Activated naive CD4-positive, alpha-beta T cell treated with anti-CD3 and anti-CD28 coated beads, Interleukin-2, amount 50 U/mL, for 24 hours (primary cell): Measurements from ENCODE around the gene ADAM15.

Experiments
- H3K27ac Mint-ChIP-seq: one replicate; pipeline ENCODE4 v1.8.0; 2021; ENCODE audit warnings: mild to moderate bottlenecking, mixed read lengths
- H3K27me3 Mint-ChIP-seq: one replicate; pipeline ENCODE4 v1.8.0; 2021; ENCODE audit warnings: mixed read lengths
- H3K36me3 Mint-ChIP-seq: one replicate; pipeline ENCODE4 v1.8.0; 2021; ENCODE audit warnings: mixed read lengths
- H3K4me1 Mint-ChIP-seq: one replicate; pipeline ENCODE4 v1.8.0; 2021; ENCODE audit warnings: mixed read lengths
- H3K4me3 Mint-ChIP-seq: one replicate; pipeline ENCODE4 v1.8.0; 2021; ENCODE audit warnings: mild to moderate bottlenecking, mixed read lengths
- H3K9me3 Mint-ChIP-seq: one replicate; pipeline ENCODE4 v1.8.0; 2021; ENCODE audit warnings: mixed read lengths

Gene ADAM15

DNA sequence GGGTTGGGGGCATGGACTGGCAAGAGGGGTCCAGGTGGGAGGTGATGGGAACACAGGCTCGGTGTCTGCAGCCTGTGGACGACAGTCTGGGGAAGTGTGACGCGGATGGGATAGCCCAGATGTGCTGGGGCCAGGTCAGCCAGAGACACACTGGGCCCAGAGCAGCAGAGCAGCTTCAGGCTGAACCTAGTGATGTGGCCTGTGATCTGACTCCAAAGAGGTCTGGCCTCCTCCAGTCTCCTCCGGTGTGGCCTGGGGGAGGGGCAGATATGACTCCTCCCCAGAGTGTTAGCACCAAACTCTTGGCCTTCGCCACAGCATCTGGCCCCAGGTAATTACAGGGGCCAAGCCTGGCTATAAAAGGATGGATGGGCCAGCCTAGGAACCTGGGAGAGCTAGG is 41.0 kb downstream of the ADAM15 start:
- Mint-ChIP-seq H3K27ac (no peak overlapping the region), H3K4me1 (peaks cover 11% of the 10 kb centered on the region), H3K27me3 (peaks cover 2% of the 10 kb centered on the region), H3K36me3 (no peaks in the 10 kb centered on the region), H3K4me3 (no peak overlapping the region), H3K9me3 (no peaks in the 10 kb centered on the region)

DNA sequence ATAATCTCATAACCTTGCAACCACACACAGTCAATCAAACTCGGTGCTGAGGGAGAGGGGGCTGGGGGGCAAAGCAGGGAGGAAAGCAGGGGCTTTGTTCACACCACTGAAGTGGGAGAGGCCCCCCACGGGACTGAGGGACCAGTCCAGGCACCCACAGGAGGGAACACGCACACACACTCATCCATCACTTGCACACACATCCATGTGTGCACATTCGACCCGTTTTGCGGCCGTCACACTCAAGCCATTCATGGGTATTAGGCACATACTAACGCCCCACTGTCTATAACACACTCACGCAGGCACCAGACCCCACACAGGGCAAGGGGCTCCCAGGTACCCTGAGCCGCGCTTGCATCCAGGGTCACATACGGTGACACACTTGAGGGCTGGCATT is 41.5 kb downstream of the ADAM15 start:
- H3K4me3 Mint-ChIP-seq, result no peak overlapping the region
- H3K36me3 Mint-ChIP-seq, result no peaks in the 10 kb centered on the region
- H3K9me3 Mint-ChIP-seq, result no peaks in the 10 kb centered on the region
- peaks cover 7% of the 10 kb centered on the region for H3K4me1 Mint-ChIP-seq
- peaks cover 2% of the 10 kb centered on the region for H3K27me3 Mint-ChIP-seq
- H3K27ac Mint-ChIP-seq, result no peak overlapping the region

DNA sequence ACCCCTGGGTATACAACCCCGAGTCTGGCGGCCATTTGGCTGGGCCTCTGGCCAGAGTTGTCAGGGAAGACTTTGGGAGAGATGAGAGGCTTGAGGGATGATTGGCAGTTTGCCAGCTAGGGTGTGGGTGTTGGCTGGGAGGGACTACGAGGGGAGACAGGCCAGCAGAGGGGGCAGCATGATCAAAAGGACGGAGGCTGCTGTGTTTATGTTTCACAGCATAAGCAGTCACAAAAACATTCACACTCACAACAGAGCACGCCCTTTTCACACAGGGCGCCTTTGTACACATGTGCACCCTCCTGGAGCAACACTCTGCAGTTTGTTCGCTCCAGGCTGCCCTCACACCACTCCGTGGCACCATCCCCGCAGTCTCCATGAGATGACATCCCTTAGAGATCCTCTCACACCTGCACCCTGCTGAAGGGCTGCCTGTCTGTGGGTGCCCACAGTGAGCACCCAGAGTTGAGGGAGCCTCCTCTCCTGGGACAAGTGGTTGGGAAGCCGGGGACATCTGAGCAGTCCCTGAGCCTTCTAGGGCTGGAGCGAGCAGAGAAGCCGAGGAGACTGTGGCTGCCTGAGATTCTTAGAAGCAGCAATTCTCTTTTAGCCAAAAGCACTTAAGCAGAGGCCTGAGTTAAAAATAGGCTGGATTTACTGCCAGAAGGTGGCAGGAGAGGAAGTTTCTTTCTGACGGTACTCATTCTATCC is 43.0 kb downstream of the ADAM15 start:
- Mint-ChIP-seq H3K36me3 (no peaks in the 10 kb centered on the region), H3K4me3 (no peak overlapping the region), H3K9me3 (no peaks in the 10 kb centered on the region), H3K27me3 (peaks cover 2% of the 10 kb centered on the region), H3K27ac (no peak overlapping the region), H3K4me1 (peaks cover 7% of the 10 kb centered on the region)

DNA sequence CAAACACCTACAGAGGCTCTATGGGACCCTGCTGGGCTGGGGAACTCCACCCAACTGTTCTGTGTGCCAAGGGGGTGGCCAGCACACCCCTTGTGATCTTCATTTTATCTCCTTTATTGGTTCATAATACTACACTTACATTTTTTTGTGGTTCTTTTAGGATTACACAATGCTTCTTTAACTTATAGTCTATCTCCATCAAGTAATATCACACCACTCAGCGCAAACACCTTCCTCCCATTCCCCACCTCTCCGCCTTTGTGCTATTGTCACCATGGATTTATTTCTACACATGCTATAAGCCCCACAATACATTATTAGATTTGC is 43.5 kb downstream of the ADAM15 start:
- Mint-ChIP-seq H3K36me3 (no peaks in the 10 kb centered on the region), H3K9me3 (no peaks in the 10 kb centered on the region), H3K4me1 (peaks cover 7% of the 10 kb centered on the region), H3K4me3 (no peak overlapping the region), H3K27me3 (peaks cover 2% of the 10 kb centered on the region), H3K27ac (no peak overlapping the region)

DNA sequence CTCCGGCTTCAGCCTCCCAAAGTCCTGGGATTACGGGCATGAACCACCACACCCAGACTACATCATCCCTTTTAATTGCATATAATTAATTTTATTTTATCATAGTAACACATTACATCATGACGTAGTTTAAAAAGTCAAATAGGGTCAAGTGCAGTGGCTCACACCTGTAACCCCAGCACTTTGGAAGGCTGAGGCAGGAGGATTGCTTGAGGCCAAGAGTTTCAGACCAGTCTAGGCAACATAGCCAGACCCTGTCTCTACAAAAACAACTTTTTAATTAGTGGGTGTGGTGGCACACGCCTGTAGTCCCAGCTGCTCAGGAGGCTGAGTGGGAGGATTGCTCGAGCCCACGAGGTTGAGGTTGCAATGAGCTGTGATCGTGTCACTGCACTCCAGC is 48.2 kb downstream of the ADAM15 start:
- Mint-ChIP-seq H3K9me3 (no peaks in the 10 kb centered on the region), H3K27ac (no peak overlapping the region)

DNA sequence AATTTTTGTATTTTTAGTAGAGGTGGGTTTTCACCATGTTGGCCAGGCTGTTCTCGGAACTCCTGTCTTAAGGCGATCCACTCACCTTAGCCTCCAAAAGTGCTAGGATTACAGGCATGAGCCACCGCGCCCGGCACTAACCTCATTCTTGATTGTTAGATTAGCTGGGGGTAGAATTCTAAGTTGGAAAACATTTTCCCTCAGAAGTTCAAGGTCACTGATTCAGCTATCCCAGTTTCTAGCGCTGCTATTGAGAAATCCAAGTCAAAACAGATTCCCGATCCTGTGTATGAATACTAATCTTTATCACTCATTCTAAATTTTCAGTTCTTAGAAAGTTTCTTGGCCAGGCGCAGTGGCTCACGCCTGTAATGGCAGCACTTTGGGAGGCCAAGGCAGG is 52.2 kb downstream of the ADAM15 start:
- H3K4me3 Mint-ChIP-seq, result no peak overlapping the region
- H3K4me1 Mint-ChIP-seq, result no peaks in the 10 kb centered on the region
- H3K36me3 Mint-ChIP-seq, result no peaks in the 10 kb centered on the region
- no peaks in the 10 kb centered on the region for H3K9me3 Mint-ChIP-seq
- no peak overlapping the region for H3K27ac Mint-ChIP-seq
- H3K27me3 Mint-ChIP-seq, result no peaks in the 10 kb centered on the region

More for the DNA sequence above, 48.2 kb downstream of the ADAM15 start:
- H3K36me3 Mint-ChIP-seq, result no peaks in the 10 kb centered on the region
- peaks cover 2% of the 10 kb centered on the region for H3K27me3 Mint-ChIP-seq
- no peak overlapping the region for H3K4me3 Mint-ChIP-seq
- H3K4me1 Mint-ChIP-seq, result no peaks in the 10 kb centered on the region

DNA sequence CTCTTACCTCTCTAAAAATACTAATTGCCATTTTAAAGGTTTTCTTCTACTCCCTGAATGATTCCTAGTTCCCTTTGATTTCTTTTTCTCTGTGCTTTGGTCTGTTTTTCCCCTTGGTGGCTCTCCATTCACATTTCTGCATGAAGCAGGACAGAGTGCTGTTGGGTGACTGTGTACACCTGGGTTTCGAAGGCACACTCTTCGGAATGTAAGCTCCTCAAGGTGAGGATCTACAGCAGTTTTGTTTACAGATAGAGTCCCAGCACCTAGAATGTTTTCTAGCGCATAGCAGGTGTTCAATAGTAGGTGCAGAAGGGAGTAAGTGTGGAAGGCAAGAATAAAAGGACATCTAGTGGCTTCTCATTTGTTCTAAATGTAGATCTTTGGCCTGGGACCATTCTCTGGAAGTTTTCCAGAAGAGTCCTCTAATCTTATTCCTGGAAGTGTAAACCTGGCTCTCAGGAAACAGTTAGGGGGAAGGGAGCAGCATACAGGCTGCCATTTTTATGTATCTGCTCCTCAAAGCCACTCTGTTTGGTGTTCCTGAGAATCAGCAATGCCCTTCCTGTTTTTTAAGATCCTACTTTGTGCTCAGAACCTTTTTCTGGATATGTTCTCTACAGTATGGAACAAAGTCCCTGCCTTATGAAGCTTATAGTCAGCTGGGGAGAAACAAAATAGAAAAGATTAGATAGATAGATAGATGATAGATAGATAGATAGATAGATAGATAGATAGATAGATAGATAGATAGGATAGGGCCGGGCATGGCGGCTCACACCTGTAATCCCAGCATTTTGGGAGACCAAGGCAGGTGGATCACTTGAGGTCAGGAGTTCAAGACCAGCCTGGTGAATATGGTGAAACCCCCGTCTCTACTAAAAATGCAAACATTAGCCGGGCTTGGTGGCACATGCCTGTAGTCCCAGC is 53.8 kb downstream of the ADAM15 start:
- Mint-ChIP-seq H3K36me3 (no peaks in the 10 kb centered on the region), H3K4me1 (no peaks in the 10 kb centered on the region), H3K9me3 (no peaks in the 10 kb centered on the region), H3K27ac (no peak overlapping the region), H3K27me3 (no peaks in the 10 kb centered on the region), H3K4me3 (no peak overlapping the region)

DNA sequence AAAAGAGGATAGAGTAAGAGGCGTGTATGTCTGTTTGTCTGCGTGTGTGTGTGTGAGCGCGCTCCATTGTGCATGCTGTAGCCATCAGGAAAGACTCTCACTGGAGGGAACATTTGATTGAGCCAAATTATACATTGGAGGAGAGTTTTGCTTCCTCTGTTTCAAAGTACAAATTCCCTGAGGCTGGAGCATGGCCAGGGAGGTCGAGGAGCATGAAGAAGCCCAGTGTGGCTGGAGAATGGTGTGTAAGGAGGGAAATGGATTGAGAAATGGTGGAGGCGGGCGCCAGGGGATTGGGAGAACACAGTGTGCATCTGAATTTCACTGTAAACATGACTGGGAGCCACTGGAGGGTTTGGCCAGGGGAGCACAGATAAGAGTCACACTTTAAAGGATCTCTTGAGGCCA is 54.5 kb downstream of the ADAM15 start:
- H3K4me1 Mint-ChIP-seq, result no peaks in the 10 kb centered on the region
- H3K4me3 Mint-ChIP-seq, result no peak overlapping the region
- no peak overlapping the region for H3K27ac Mint-ChIP-seq
- no peaks in the 10 kb centered on the region for H3K27me3 Mint-ChIP-seq
- no peaks in the 10 kb centered on the region for H3K9me3 Mint-ChIP-seq
- H3K36me3 Mint-ChIP-seq, result no peaks in the 10 kb centered on the region

DNA sequence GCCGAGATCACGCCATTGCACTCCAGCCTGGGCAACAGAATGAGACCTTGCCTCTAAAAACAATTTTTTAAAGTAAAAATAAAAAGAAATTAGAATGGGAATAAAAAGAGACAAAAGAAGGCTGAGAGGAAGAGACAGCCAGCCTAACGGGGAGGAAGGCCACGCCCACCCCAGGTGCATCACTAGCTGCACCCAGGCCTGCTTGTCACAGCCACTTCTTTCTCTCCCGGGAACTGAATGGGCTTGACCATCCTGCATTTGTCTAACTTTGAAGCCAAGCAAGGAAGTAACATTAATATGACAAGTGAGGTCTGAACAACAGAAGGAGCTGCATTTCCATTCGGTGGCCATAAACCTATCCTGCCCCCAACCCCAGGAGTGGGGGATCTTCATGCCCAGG is 55.7 kb downstream of the ADAM15 start:
- no peaks in the 10 kb centered on the region for H3K36me3 Mint-ChIP-seq
- no peaks in the 10 kb centered on the region for H3K4me1 Mint-ChIP-seq
- H3K27me3 Mint-ChIP-seq, result no peaks in the 10 kb centered on the region
- H3K27ac Mint-ChIP-seq, result no peak overlapping the region
- no peak overlapping the region for H3K4me3 Mint-ChIP-seq
- no peaks in the 10 kb centered on the region for H3K9me3 Mint-ChIP-seq

DNA sequence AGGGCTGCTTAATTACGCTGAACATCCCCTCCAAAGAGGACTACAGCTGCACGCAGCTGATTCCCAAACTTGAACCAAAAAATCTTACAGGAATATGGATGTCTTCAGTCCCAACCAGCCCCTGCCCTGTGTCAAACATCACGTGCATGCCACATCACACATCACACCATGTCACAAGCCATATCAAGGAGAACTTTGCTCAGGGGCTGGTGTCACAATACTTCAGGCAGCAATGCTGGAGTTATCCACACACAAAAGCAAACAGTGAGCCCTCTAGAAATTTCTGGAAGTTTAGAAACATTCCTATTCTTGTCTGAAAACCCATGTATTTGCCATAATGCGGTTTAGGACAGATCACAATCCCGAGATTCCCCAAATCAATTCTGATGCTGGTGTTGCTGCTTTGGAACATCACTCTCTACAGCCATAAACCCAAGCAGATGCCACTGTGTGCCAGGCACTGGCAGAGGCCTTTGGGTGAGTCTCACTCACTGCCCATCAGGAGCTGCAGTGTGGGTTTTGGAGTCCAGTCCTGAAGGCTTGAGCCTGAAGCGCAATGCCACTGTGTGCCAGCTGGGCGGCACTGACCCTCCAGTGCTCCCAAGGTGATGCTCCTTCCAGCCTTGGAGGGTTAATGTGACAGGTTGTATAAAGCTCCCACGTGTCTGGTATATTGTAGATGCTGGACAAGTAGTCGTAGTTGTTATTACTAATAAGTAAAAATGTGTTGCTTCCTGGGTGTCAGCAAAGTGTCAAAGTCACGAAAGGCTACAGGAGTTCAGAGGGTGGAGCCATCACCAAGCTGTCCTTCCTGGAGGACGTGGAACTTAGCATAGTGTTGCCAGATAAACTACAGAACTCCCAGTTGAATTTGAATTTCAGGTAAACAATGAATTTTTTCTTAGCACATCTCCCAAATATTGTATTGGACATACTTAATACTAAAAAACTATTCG is 56.5 kb downstream of the ADAM15 start:
- Mint-ChIP-seq H3K36me3 (no peaks in the 10 kb centered on the region), H3K4me1 (no peaks in the 10 kb centered on the region), H3K4me3 (no peak overlapping the region), H3K27me3 (no peaks in the 10 kb centered on the region), H3K9me3 (no peaks in the 10 kb centered on the region), H3K27ac (no peak overlapping the region)

DNA sequence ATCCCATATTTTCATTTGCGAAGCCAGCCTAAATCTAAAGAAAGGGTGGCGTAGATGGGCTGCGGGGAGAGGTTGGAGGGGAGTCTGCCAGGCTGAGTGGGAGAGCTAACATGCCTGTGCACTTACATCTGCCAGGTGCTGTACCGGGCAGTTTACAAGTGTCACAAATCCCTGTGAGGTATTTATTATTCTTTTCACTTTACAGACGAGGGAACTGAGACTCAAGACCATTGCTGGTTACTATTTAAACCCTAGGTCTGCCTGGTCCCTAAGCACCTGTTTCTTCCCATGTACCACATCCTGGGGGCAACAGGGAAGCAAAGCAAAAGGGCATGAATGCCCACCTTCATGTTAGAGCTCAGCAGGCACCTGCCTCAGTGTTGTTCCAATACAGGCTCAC is 57.2 kb downstream of the ADAM15 start:
- H3K36me3 Mint-ChIP-seq, result no peaks in the 10 kb centered on the region
- H3K27ac Mint-ChIP-seq, result no peak overlapping the region
- no peaks in the 10 kb centered on the region for H3K9me3 Mint-ChIP-seq
- no peaks in the 10 kb centered on the region for H3K27me3 Mint-ChIP-seq
- H3K4me1 Mint-ChIP-seq, result no peaks in the 10 kb centered on the region
- no peak overlapping the region for H3K4me3 Mint-ChIP-seq

DNA sequence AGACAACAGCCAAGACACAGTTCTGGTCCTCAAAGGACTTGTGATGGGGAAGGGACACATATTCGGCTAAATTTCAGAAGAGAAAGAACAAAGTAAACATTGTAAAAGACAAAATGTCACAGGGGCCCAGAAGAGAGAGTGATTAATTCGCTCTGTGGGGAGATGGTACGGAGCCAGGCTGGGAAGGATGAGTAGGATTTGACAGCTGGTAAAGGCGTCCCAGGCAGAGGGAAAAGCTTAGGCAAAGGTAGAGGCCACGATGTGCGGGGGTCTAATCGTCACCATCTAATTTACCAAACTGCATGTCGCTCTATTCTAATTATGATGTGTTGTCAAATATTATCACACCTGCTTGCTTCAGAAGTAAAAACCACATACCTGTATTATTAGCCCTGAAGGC is 59.3 kb downstream of the ADAM15 start:
- Mint-ChIP-seq H3K27ac (no peak overlapping the region), H3K4me1 (no peaks in the 10 kb centered on the region), H3K4me3 (no peak overlapping the region), H3K36me3 (no peaks in the 10 kb centered on the region), H3K27me3 (no peaks in the 10 kb centered on the region), H3K9me3 (no peaks in the 10 kb centered on the region)

DNA sequence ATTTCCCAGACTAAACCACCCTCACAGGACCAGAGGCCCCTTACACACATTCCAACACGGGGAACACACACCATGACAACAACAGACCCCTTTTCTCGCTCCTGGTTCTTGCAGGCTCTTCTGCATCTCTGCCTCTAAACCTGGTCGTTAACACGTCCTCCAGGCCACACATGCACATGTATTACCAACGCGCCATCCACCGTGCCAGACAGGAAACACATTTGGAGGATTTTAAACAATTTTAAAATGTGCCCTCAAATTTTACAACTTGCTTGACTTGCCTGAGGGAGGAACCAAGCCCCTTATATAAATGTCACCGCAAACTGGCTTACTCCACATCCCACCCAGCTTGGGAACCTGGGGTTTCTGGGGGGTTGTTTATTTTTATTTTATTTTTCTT is 59.7 kb downstream of the ADAM15 start:
- no peaks in the 10 kb centered on the region for H3K36me3 Mint-ChIP-seq

More for the DNA sequence above, 59.7 kb downstream of the ADAM15 start:
- H3K9me3 Mint-ChIP-seq, result no peaks in the 10 kb centered on the region
- H3K27ac Mint-ChIP-seq, result no peak overlapping the region
- no peak overlapping the region for H3K4me3 Mint-ChIP-seq
- no peaks in the 10 kb centered on the region for H3K27me3 Mint-ChIP-seq
- no peaks in the 10 kb centered on the region for H3K4me1 Mint-ChIP-seq
